GM19099 (cell line): ENCODE measurements around the gene CSK.

Source experiments
- POLR2A ChIP-seq: IDR thresholded peaks from 3 replicates; pipeline ENCODE4 v1.6.1; 2011; ENCODE audit warnings: low read depth; ENCODE audit not compliant: insufficient read length; ENCODE audit errors: extremely low read depth

The CSK gene

GRCh38 chr15:74820056-74820455 is 38.2 kb downstream of the CSK start:
- no peak for TF ChIP-seq POLR2A

- peak; percentile 48 for TF ChIP-seq POLR2A
Measured at GRCh38 chr15:74821091-74821789, 39.4 kb downstream of the CSK start.

DNA sequence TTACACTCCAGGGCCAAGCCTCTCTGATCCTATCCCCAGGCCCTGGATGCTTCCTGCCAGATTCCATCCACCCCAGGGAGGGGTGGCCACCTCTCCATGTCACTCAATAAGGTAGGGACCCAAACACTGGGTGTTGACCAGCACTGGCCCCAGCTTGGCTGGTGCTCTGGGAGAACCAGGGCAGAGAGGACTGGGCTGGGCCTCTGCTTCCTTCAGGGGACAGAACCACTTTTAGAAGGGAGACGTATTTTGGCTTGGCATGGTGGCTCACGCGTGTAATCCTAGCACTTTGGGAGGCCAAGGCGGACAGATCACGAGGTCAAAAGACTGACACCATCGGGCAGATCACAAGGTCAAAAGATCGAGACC is 39.9 kb downstream of the CSK start:
- TF ChIP-seq POLR2A = no peak

DNA sequence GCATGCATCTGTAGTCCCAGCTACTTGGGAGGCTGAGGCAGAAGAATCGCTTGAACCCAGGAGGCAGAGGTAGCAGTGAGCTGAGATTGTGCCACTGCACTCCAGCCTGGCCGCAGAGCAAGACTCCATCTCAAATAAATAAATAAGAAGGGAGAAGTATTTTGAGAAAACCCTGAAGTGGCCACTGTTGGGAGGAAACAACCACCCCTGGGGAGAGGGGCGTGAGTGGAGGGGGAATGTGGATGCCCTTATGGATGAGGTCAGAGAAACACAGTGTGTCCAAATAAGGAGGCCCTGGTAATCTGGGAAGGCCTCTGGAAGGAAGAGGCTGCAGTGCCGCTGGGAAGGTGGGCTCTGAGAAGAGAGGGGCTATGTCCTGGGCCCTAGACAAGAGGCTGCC is 40.4 kb downstream of the CSK start:
- TF ChIP-seq POLR2A = no peak

DNA sequence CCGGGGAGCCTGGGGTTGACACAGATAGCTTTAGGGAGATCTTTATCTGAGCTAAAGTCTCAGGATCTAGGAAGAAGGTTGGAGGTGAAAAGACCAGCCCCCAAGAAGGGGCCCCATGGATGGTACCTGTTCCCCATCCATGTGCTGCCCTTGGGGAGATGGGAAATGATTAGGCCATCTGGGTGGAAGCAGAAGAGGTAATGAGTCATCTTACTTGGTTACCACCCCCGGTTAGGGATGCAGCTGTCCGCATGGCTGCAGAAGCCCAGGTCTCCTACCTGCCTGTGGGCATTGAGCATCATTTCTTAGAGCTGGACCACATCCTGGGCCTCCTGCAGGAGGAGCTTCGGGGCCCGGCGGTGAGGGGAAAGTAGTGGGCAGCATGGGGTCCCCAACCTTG is 41.4 kb downstream of the CSK start:
- no peak for TF ChIP-seq POLR2A

GRCh38 chr15:74824976-74825375 is 43.1 kb downstream of the CSK start:
- no peak for TF ChIP-seq POLR2A

GRCh38 chr15:74825866-74826265 is 44.0 kb downstream of the CSK start:
- TF ChIP-seq POLR2A = no peak

DNA sequence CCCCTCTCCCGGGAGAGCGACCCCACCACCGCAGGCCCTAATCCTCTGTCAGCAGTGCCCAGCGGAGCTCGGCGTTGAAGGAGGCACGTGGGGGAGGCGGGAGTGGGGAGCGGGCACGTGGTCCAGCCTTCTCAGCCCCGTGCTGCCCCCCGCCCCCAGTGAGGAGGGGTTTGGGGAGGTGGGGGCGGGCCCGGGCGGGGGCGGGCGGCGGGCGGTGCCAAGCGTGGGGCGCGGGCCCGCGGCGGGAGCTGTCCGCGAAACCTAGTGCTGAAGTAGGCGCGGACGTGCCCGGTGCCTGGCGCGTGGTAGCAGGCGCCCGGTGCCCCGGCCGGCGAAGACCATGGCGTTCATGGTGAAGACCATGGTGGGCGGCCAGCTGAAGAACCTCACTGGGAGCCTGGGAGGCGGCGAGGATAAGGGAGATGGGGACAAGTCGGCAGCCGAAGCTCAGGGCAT is 44.5 kb downstream of the CSK start, which contains the start of gene CPLX3:
Gene CPLX3 (plus strand): TSS at position 264 of the 456 bp plus-strand sequence. CDS start 77 bp downstream, at position 341.
- no peak for TF ChIP-seq POLR2A

DNA sequence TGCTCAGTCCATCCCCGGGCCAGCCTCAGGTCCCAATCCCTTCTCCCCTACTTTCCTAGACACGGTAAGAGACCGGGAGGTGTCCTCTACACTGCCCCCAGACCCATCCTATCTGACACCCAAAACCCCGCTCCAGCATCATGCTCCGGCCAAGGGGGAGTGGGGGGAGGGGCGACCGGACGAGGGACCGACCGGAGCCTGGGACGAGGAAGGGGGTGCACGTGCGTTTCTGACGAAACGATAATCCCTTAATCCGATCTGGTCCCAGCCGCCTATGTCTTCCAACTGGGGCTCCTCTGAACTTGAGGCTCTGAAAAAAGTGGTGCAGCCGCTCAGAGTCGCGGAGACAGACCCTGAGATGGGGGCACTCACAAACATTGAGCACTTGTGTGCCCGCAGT is 45.0 kb downstream of the CSK start:
- no peak for TF ChIP-seq POLR2A

- no peak for TF ChIP-seq POLR2A
Measured at GRCh38 chr15:74827614-74828013, 45.7 kb downstream of the CSK start.

- TF ChIP-seq POLR2A = no peak
Measured at GRCh38 chr15:74828835-74829234, 47.0 kb downstream of the CSK start.

GRCh38 chr15:74829486-74829885 is 47.6 kb downstream of the CSK start:
- TF ChIP-seq POLR2A = no peak

GRCh38 chr15:74829991-74830390 is 48.1 kb downstream of the CSK start:
- TF ChIP-seq POLR2A = no peak

GRCh38 chr15:74830868-74831267 is 49.0 kb downstream of the CSK start:
- TF ChIP-seq POLR2A = no peak

DNA sequence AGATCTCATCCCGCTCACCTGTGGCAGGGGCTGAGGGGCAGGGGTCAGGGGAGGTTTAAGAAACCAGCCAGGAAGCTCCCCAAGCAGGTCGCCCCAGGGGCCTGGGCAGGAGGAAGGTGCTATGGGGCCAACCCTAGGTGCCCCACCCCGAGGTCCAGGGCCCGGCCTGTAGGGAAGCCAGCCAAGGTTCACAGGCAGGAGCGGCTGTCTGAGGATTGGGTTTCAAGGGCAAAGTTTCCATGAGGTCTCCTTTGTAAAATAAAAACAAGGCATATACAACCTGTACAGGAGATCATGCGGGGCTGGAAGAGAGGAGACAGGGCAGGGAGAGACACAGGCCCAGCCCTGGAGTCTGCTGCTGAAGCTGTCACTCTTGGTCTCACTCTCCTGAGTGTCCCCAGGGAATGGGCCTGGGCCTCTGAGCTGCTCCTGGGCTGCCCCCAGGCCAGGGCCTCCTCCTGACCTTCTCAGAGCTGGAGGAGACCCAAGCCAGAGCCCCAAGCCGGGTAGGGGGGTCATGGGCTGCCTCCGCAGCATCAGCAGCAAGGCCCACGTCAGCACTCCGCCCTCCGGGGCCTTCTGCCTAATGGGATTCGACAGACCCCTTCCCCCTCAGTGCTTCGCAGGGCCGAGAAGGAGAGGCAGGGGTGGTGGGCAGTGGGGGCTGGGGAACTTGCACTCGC is 50.1 kb downstream of the CSK start:
- TF ChIP-seq POLR2A = no peak

GRCh38 chr15:74832826-74833225 is 50.9 kb downstream of the CSK start:
- TF ChIP-seq POLR2A = no peak
